Fibroblast of skin of back (primary cell): ENCODE measurements around the gene MAX.
"Not testable (repeated sequence)": the region's sequence is repeated elsewhere in the genome, so short reads cannot be mapped to it uniquely, and the experiment has no call there.

Experiments used
- DNase-seq: peaks from one replicate; pipeline ENCODE4 v3.0.0-alpha.2; 2013

The MAX gene

DNA sequence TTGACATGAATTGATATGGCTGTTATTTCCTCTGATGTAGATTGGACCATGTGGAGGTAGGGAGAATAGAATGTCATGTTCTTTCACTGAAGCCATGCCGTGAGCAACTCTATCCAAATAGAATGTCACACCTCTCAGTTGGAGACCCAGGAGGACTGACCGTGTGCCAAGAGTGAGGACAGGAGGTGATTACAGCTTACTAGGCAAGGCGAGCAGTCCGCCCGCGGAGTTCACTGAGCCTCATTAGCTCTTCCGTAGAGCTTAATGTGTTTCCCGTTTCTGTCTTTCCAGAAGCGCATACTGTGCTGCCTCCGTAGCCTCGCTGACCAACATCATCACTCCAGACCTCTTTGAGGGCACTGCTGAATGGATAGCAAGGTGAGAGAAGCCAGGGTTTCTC is 70.0 kb downstream of the MAX start:
- no peak for DNase-seq

DNA sequence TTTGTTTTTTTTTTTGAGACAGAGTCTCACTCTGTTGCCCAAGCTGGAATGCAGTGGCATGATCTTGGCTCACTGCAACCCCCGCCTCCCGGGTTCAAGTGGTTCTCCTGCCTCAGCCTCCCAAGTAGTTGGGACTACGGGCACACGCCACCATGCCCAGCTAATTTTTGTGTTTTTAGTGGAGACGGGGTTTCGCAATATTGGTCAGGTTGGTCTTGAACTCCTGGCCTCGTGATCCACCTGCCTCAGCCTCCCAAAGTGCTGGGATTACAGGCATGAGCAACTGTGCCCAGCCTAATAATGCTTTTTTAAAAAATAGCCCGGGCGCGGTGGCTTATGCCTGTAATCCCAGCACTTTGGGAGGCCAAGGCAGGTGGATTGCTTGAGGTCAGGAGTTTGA is 71.0 kb downstream of the MAX start:
- DNase-seq = not testable (repeated sequence)

DNA sequence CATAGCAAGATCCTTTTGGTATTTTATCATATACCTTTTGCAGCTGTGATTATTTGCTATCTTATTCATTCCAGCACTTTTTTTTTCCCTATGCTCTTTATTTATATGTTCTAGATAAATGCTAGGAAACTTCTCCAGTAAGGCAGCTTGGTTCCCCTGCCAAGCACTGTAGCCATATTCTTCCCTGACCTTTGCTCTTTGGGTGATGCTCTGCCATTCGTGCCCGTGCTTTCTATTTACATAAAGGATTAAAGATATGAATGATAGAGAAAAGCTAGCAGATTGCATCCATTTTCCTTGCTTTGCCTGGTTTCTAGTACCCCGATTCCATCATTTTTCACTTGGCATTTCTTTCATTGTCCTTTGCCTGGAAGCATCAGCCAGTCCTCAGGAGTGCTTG is 73.4 kb downstream of the MAX start:
- DNase-seq = no peak

DNA sequence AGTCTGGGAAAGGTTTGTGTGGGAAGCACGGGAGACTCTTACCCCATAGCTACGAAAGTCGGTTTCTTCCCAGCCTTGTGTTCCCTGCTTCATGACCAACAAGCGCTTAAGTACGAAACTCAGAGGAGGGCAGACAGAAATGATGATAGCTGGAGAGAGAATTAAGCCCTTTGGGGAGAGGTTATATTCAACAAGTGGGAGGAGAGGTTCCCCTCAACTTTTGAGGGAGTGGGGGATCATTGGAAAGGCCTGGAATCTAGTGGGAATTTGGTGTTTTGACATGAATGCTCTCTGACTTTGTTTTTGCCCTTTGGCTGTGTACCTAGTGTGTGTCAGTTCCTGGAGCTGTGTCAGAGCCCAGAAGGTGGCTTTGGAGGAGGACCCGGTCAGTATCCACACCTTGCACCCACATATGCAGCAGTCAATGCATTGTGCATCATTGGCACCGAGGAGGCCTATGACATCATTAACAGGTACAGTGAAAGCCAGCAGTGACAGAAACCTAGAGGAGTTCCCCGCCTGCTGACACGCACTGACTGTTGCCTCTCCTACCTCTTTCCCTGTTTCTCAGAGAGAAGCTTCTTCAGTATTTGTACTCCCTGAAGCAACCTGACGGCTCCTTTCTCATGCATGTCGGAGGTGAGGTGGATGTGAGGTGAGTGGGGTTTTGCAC is 75.1 kb downstream of the MAX start:
- DNase-seq = no peak

DNA sequence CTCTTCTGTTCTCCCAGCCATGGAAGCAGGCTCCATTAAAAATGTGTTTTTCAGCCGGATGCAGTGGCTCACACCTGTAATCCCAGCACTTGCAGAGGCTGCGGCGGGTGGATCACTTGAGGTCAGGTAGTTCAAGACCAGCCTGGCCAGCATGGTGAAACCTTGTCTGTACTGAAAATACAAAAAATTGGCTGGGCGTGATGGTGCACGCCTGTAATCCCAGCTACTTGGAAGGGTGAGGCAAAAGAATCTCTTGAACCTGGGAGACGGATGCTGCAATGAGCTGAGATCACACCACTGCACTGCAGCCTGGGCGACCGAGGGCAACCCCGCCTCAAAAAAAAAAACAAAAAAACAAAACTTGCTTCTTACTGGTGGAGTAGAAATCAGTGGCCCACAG is 75.8 kb downstream of the MAX start:
- DNase-seq = no peak

DNA sequence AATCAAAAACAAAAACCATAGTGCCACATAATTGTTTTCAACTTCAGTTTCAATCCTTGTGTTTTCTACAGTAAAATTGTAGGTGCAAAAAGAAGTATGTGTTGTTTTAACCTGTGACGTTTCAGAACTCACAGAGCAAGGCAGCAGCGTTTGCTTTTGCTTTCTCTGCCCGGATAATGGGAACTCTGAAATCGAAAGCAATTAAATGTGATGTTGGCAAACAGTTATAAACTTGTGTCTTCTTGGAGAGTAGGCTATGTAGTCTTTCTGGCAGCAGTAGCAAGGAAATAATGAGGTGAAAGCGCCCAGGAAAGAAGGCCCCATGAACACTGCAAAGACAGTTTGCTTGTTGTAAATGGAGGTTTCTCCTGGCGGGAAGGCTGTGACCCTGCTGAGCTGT is 76.5 kb downstream of the MAX start:
- no peak for DNase-seq
